GM19238 (cell line): ENCODE data around the gene SERP1.
"Not testable (repeated sequence)": the region's sequence is repeated elsewhere in the genome, so short reads cannot be mapped to it uniquely, and the experiment has no call there.

ENCODE experiments used
- DNase-seq: peaks from one replicate; pipeline ENCODE4 v3.0.0; 2011; ENCODE audit warnings: low spot score; ENCODE audit not compliant: insufficient read length

Gene SERP1

DNA sequence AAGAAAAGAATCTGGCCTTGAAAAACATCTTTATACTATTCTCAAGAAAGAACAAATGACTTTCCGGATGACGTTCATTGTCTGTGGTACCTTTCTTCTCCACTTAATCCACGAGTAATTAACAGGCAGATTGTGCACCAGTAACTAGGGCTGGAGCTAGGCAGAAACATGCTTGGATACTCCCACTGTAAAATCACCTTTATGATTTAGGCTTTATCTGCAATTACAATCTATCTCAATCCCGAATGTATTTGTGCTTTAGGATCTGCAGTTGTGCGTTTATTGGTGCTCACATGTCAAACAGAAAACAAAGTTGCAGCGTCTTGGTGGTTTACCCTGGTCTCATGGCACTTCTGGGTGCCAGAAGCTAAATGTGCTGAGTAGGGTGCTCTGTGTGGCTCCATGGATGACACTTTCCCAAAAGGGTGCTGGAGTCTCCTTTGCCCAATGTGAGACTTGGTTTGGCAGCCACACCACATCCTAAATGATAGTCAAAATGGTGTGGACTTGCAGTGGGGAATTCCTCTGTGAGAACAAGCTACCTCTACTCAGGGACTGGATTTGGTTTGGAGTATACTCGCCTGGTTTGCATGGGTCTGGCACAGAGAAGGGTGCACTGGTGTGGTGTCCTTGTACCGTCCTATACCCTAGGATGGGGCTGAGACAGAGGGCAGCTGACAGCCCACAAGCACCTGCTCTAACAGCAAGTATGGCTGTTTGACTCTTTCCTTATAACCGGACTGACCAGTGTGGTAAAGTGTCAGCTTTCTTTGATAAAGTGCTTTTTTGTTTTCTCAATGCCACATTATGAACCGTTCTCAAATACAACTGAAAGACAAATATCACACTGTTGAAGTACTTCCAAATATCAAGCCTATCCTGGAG, 7.7 kb downstream of the SERP1 start:
- no peak for DNase-seq

DNA sequence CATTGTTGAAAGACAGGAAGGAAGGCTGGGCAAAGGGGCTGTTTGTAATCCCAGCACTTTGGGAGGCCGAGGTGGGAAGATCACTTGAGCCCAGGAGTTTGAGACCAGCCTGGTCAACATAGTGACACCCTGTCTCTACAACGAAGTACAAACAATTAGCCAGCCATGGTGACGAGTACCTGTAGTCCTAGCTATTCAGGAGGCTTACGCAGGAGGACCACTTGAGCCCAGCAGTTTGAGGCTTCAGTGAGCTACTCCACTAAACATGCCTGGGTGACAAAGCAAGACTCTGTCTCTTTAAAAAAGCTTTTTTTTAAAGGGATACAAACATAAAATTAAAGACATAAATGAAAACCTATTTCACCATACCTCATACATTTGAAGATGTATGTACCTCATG, 11.1 kb downstream of the SERP1 start:
- no peak for DNase-seq

DNA sequence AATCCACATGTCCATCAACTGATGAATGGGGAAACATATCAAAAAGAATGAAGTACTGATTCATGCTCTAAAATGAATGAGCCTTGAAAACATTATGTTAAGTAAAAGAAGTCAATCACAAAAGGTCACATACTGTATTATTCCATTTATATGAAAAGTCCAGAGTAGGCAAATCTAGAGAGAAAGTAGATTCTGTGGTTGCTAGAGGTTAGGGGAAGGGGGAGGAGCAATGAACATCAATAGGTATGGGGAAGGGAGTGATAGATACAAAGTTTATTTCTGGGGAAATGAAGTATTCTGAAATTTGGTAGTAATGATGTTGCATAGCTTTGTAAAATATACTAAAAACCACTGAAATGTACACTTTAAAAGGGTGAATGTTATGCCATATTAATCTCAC, 14.5 kb downstream of the SERP1 start:
- DNase-seq, result no peak

DNA sequence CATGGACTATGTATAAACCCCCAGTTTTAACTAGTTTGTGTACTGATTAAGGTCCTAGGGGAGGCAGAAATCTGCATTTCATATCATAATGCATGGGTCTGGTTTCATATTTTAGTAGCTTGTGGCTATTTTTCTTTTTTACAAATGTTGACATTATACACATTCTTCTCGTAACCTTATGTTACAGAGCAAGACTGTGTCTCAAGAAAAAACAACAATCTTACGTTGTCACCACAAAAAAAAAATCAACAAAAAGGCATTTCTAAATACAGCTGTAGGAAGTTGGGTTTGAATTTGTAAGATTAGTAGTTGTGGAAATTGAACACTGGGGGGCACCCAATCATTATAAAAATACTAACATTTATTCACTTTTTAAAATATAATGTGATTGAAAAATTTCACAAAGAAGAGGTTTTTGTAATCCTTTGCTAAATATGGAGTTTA, 17.9 kb downstream of the SERP1 start:
- DNase-seq, result no peak

DNA sequence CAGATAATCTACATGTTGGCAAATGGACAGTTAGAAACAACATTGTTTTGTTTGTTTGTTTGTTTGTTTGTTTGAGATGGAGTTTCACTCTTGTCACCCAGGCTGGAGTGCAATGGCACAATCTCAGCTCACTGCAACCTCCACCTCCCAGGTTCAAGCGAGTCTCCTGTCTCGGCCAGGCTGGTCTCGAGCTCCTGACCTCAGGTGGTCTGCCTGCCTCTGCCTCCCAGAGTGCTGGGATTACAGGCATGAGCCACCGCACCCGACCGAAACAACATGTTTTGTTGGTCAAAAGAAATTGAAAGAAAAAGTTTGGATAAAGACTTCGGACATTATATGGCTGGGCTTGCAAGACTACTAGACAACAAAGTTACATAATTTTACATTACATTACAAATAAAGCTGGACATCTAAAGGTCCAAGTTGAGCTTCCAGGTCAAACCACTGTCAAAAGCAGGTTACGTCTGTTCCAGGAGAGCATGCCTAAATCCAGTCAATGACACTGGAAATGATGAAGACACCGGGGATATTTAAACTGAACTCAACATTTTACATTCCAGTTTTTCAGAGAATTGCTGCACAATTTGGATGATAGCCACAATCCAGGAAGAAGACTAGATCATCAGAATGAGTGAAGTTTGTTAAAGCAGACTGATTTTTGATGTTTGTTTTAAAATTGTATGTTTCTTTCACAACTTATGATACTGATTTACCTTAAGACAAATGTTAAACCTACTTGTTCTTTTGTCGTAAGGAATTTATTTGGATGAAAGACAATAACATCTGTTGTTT, 18.6 kb downstream of the SERP1 start:
- no peak for DNase-seq

DNA sequence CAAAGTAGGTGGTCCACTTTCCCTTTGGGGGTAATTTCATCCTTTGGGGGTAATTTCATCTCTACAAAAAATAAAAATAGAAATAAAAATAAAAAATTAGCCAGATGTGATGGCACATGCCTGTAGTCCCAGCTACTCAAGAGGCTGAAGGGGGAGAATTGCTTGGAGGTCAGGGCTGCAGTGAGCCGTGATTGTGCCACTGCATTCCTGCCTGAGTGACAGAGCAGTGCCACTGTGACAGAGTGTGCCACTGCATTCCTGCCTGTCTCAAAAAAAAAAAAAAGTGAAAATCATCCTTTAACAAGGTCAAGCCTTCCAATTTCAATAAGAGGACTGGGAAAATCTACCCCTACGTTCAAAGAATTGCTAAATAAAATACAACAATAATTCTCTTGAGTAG, 22.8 kb downstream of the SERP1 start:
- no peak for DNase-seq

DNA sequence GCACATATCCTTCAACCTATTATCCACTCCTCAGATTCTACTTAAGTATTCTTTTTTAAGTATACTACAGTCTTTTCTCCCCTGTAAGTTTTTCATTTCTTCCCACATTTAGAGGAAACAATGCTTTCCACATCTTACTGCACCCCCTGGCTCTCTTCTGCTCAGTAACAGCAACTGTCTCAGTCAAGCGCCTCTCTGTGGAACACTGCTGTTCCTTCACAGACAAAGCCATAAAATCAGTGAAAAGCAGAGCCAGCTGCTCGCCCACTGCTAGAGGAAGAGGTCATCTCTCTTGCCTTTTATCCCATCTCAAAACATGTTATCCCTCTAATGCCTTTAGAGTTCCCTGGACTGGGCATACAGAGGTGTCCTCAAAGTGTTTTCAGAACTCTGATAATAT, 24.8 kb downstream of the SERP1 start:
- no peak for DNase-seq

DNA sequence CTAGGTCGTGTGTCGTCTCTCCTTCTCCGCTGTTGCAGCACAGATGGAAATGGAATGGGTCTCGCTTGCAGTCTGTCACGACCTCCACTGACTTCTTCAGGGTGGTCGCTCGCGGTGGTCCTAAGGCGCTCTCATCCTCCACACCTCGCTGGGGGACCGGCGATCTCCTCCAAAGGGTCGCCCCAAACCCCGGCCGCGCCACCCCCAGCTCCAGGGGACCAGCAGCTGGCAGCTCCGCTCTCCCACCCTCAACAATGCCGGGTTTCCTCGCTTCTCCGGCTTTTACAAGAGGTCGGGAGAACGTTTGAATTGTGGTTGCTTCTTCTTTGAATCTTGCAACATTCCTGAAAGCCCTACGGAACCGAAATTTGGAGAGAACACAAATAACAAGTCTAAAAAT, 25.9 kb downstream of the SERP1 start:
- no peak for DNase-seq

DNA sequence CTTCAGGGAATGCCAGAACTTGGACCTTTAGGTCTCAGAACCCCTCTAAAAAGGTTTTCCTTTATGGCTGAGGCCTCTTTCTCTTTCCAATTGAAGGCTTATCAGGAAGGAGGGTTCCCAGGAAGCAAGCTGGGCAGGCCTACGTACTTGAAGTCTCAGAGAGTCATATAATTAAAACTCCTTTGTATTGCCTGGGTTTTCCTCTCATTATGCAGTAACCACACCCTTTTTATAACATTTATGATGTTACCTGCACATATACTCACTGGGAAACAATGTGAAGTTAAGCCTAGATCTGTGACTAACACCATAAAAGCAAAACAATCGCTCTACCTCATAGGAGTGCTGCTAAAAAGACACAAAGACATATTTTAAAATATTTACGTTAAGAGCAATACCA, 27.3 kb downstream of the SERP1 start:
- DNase-seq, result no peak

DNA sequence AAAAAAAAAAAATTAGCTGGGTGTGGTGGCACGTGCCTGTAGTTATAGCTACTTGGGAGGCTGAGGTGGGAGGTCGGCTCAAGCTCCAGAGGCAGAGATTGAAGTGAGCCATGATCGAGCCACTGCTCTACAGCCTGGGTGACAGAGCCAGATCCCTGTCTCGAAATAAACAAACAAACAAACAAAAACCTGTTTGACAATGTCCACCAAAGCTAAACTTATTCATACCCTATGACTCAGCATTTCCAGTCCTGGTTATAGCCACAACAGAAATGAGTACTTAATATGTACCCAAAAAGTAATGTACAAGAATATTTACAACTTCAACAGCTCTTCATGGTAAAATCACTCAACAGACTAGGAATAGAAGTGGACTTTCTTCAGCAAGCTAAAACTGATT, 31.1 kb downstream of the SERP1 start:
- no peak for DNase-seq

DNA sequence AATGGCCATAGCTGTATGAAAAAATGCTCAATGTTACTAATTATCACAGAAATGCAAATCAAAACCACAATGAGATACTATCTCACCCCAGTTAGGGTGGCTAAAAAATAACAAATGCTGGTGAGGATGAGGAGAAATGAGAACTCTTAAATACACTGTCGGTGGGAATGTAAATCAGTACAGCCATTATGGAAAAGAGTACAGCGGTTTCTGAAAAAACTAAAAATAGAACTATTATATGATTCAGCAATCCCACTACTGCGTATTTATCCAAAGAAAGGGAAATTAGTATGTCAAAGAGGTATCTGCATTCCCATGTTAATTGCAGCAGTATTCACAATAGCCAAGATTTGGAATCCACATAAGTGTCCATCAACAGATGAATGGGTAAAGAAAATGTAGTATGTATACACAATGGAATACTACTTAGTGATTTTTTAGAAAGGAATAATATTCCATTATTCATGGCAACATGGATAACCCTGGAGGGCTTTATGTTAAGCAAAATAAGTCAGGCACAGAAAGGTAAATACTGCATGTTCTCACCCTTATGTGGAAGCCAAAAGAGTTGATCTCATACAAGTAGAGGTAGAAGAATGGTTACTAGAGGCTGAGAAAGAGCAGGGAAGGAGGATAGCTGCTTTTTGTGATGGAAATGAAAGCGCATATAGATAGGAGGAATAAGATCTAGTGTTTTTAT, 35.0 kb downstream of the SERP1 start:
- no peak for DNase-seq

DNA sequence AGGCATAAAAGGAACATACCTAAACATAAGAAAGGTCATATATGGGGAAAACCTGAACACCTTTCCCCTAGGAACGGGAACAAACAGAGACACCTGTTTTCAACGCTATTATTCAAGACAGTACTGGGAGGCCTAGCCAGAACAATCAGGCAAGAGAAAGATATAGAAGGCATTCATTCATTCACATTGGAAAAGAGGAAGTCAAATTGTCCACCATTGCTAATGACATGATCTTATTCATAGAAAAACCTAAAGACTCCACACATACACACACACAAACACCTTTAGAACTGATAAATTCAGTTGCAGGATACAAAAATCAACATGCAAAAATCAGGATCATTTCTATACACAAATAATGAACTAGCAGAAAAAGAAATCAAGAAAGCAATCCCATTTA, 36.5 kb downstream of the SERP1 start:
- DNase-seq, result no peak

DNA sequence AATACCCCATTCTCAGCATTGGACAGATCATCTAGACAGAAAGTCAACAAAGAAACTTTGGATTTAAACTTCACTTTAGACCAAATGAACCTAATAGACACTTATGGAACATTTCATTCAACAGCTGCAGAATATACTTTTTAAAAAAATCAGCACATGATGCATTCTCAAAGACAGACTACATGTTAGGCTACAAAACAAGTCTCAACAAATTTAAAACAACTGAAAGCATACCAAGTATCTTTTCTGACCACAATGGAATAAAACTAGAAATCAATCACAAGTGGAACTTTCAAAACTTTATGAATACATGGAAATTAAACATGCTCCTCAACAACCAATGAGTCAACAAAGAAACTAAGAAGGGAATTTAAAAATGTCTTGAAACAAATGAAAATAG, 37.9 kb downstream of the SERP1 start:
- DNase-seq, result no peak

DNA sequence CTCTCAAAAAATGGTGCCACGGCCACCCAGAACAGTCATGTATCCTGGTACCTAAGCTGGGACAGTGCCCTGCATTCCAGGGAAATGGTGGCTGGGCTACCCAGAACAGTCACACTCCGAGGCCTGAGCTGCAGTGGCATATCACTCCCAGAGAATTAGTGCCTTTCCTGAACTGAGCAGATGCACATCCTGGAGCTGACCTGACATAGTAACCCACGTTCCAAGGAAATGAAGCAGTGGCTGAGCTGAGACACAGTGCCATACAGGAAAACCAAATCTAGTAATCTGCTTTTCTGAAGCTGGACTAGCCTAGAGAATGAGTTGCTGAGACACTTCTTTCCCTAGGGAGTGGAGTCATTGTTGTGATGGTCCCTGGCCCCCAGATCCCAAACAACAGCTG, 41.8 kb downstream of the SERP1 start:
- DNase-seq, result no peak

DNA sequence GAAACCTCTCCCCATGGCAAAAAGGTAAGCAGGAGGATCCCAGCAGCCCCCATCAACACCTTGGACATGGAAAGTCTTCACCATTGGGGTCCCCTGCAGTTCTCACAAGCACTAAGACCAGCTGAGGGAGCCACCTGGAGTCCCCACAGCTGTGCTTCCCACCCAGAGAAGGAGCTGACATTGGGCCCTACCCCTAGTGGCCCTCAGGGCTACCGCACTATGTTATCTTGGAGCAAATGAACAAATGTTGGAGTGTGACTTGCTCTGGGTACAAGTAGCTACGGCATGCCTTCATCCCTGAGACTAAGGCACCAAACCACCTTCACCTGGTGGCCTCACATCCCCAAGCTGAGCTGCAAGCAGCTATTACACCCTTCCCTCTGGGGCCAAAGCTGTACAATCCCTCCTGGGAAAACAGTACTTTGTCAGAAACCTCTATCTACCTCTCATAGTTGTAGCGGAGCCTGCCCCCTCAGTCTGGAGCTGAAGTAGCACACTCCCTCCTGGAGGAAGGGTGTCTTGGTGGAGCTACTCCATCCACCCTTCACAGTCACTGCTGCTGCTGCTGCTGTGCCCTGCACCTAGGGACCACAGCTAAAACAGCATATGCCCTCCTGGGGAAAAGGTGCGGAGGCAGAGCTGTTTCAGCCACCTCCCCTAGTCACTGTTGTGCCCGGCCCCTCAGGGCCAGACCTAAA, 42.7 kb downstream of the SERP1 start:
- no peak for DNase-seq

DNA sequence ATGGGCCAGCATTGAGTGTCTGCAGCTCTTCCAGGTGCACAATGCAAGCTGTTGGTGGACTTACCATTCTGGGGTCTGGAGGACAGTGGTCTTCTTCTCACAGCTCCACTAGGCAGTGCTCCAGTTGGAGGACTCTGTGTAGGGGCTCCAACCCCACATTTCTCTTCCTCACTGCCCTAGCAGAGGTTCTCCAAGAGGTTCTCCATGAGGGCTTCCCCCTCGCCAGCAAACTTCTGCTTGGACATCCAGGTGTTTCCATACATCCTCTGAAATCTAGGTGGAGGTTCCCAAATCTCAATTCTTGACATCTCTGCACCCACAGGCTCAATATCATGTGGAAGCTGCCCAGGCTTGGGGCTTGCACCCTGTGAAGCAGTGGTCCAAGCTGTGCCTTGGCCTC, 45.3 kb downstream of the SERP1 start:
- not testable (repeated sequence) for DNase-seq

DNA sequence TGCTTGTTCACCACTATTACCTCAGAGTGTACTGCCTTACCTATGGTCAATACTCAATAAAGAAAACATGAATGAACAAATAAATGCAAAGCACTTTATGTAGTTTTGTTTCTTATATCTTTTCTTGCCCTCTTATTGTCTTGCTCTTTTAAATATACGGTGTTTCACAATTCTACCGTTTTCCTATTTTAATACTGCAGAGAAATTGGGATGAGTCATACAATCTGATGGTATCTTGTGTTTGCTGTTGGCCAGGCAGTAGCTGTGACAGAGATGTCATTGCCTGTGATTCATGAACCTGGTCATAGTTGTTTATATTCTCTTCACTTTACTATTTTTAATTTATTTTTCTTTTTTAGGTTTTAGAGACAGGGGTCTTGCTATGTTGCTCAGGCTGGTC, 48.3 kb downstream of the SERP1 start:
- no peak for DNase-seq

DNA sequence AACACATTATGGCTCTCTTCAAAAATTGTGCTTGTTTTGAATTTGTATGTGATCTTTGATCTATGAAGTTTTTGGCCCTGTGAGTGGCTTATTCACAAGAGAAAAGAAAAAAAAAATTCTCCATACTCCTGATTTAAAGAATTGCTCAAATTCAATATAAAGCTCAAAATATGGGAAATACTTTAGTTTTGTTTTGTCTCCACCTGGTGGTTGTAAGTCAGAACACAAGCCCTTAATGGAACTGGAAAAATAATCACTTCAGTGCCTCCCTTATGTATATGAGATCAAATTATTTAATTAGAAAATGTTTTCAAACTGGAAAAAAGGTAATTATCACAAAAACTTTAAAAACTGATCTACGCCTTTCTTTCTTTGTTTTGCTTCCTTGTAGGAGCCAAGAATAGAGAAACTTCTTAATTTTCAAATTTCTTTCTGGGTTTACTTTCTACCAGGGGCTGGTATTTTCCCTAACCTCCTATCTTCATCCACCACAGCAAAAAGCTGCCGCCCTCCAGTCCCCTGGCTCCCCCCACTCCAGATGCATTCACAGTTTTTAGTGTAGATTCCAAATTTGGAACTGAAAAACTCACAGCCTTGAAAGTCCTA, 50.6 kb downstream of the SERP1 start:
- no peak for DNase-seq

DNA sequence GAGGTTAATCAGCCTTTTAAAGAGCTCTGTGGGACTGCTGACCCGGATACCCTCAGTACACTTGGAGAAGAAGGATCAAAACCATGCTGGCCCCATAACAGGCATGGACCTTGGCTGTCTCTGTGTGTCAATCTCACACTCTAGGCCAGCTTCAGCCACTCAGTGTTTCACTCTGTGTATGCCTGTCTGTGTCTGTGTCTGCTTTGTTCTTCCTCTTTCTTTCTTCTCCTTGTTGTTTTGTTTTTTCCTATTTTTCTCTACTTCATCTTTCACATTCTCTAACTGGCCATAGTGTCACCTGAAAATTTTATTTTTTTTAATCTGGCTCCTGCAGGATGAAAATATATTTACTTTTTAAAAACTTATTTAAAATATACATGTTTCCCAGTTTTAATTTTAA, 51.1 kb downstream of the SERP1 start:
- DNase-seq, result no peak

DNA sequence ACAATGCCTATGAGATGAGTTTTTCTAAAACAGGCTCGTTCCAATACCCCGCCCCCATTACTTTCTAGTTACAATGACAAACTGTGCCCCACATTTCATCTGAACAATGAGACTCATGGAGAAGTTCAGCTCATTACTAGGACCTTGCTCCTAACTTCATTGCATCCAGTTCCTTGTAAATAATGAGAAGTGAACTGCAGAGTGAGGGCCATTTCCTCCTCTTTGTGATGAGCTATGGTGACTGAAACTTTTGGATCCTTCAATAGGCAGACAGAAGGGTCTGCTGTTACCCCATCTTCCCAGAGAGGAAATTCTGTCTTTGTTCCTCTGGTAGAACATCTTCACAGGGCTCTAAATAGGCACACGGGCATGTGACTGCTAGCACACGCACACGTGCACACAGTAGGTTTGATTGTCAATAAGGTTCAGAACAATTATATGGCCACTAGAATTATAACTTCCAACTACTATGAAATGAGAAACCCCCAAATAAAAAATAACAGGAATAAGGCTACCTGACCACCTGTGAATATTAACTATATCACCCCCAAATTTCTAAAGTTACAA, 51.8 kb downstream of the SERP1 start:
- DNase-seq, result no peak
